ENCODE measurements around the gene GPC6. TPM values are rescaled to one million over a fixed set of nuclear protein-coding genes. Genes with fewer than 3 reads are reported as not detected.
A peak's percentile ranks its signal among the peaks of the same experiment; 100 is the strongest.

The GPC6 gene
- total RNA-seq, 1 donor from 2014 or later: 42.9 TPM

- Histone ChIP-seq H2AFZ (replicated peaks) (no peak overlapping the region), H3K4me3 (no peak overlapping the region), H3K4me1 (peaks cover 8% of the 10 kb centered on the region), H3K4me2 (no peak overlapping the region), H3K27me3 (no peaks in the 10 kb centered on the region), H3K36me3 (no peaks in the 10 kb centered on the region), H3K9me3 (ENCODE audit: low read depth) (no peaks in the 10 kb centered on the region), H3K27ac (no peak overlapping the region), H4K20me1 (ENCODE audit: low read depth) (no peaks in the 10 kb centered on the region), H3F3A (ENCODE audit: low read depth) (no peaks in the 10 kb centered on the region), H3K79me2 (ENCODE audit: low read depth) (no peaks in the 10 kb centered on the region), H3K9ac (no peak overlapping the region)
- no peaks in the 10 kb centered on the region for H3K36me3 Mint-ChIP-seq
- peaks cover 15% of the 10 kb centered on the region for H3K4me1 Mint-ChIP-seq
- H3K27me3 Mint-ChIP-seq (ENCODE audit: insufficient read depth, low read depth): no peaks in the 10 kb centered on the region
- no peak overlapping the region for H3K27ac Mint-ChIP-seq
- TF ChIP-seq EZH2phosphoT487 (IDR thresholded peaks at IDR 0.05) (no peak), EZH2 (IDR thresholded peaks at IDR 0.05) (no peak)
- TF ChIP-seq, protein P1, sequence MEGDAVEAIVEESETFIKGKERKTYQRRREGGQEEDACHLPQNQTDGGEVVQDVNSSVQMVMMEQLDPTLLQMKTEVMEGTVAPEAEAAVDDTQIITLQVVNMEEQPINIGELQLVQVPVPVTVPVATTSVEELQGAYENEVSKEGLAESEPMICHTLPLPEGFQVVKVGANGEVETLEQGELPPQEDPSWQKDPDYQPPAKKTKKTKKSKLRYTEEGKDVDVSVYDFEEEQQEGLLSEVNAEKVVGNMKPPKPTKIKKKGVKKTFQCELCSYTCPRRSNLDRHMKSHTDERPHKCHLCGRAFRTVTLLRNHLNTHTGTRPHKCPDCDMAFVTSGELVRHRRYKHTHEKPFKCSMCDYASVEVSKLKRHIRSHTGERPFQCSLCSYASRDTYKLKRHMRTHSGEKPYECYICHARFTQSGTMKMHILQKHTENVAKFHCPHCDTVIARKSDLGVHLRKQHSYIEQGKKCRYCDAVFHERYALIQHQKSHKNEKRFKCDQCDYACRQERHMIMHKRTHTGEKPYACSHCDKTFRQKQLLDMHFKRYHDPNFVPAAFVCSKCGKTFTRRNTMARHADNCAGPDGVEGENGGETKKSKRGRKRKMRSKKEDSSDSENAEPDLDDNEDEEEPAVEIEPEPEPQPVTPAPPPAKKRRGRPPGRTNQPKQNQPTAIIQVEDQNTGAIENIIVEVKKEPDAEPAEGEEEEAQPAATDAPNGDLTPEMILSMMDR (IDR thresholded peaks at IDR 0.05): no peak
- no peak for DNase-seq (ENCODE audit: low spot score)
- no peaks in the 10 kb centered on the region for H3K9me3 Mint-ChIP-seq
- H3K4me3 Mint-ChIP-seq: no peak overlapping the region
Observed at GRCh38 chr13:94218537-94218936, 991.9 kb downstream of the GPC6 start.

GRCh38 chr13:94218951-94219350 is 992.3 kb downstream of the GPC6 start:
- H2AFZ ChIP-seq (replicated peaks): no peak overlapping the region

GRCh38 chr13:94224670-94225069 is 998.1 kb downstream of the GPC6 start:
- Histone ChIP-seq H3K27ac (no peak overlapping the region), H3K9me3 (ENCODE audit: low read depth) (no peaks in the 10 kb centered on the region), H3K4me2 (no peak overlapping the region), H3K79me2 (ENCODE audit: low read depth) (no peaks in the 10 kb centered on the region), H3K9ac (no peak overlapping the region), H4K20me1 (ENCODE audit: low read depth) (no peaks in the 10 kb centered on the region), H3K27me3 (no peaks in the 10 kb centered on the region), H2AFZ (replicated peaks) (no peak overlapping the region), H3K36me3 (no peaks in the 10 kb centered on the region), H3K4me3 (no peak overlapping the region), H3F3A (ENCODE audit: low read depth) (no peaks in the 10 kb centered on the region), H3K4me1 (no peaks in the 10 kb centered on the region)
- Mint-ChIP-seq H3K4me3 (no peak overlapping the region), H3K27ac (no peak overlapping the region), H3K4me1 (no peaks in the 10 kb centered on the region), H3K9me3 (no peaks in the 10 kb centered on the region), H3K36me3 (peaks cover 1% of the 10 kb centered on the region), H3K27me3 (ENCODE audit: insufficient read depth, low read depth) (no peaks in the 10 kb centered on the region)
- TF ChIP-seq EZH2 (IDR thresholded peaks at IDR 0.05): no peak
- TF ChIP-seq, protein P1 (IDR thresholded peaks at IDR 0.05): peak; percentile 15
- TF ChIP-seq EZH2phosphoT487 (IDR thresholded peaks at IDR 0.05): no peak
- peak; percentile 19 for DNase-seq (ENCODE audit: low spot score)

More at GRCh38 chr13:94218951-94219350, 992.3 kb downstream of the GPC6 start:
- H3K79me2 ChIP-seq (ENCODE audit: low read depth): no peaks in the 10 kb centered on the region
- Mint-ChIP-seq H3K4me1 (peaks cover 15% of the 10 kb centered on the region), H3K9me3 (no peaks in the 10 kb centered on the region), H3K4me3 (no peak overlapping the region), H3K27me3 (ENCODE audit: insufficient read depth, low read depth) (no peaks in the 10 kb centered on the region), H3K36me3 (no peaks in the 10 kb centered on the region), H3K27ac (no peak overlapping the region)
- DNase-seq (ENCODE audit: low spot score): no peak
- H3K9me3 ChIP-seq (ENCODE audit: low read depth): no peaks in the 10 kb centered on the region
- no peak overlapping the region for H3K9ac ChIP-seq
- no peaks in the 10 kb centered on the region for H3K27me3 ChIP-seq
- TF ChIP-seq, protein P1 (IDR thresholded peaks at IDR 0.05): no peak
- TF ChIP-seq EZH2 (IDR thresholded peaks at IDR 0.05): no peak
- TF ChIP-seq EZH2phosphoT487 (IDR thresholded peaks at IDR 0.05): no peak
- no peak overlapping the region for H3K27ac ChIP-seq
- no peak overlapping the region for H3K4me3 ChIP-seq
- H3K36me3 ChIP-seq: no peaks in the 10 kb centered on the region
- H3K4me2 ChIP-seq: no peak overlapping the region
- H4K20me1 ChIP-seq (ENCODE audit: low read depth): no peaks in the 10 kb centered on the region
- H3K4me1 ChIP-seq: peaks cover 8% of the 10 kb centered on the region
- no peaks in the 10 kb centered on the region for H3F3A ChIP-seq (ENCODE audit: low read depth)

Data from neural progenitor cell (in vitro differentiated cells).